GM12878 (cell line): Measurements from ENCODE around the gene NPL. TPM values are rescaled to one million over a fixed set of nuclear protein-coding genes. Genes with fewer than 3 reads are reported as not detected.

Experiments used
- ATAC-seq: fragments of 200-7000 bp; cut with Tn5 transposase; 3 replicates; pipeline ENCODE4 v1.9.1; 2020; ENCODE audit warnings: mild to moderate bottlenecking, moderate library complexity
- BruUV-seq: library from RNA; stranded (reverse); fragments of 400-500 nt; replicated peaks from 2 replicates; lab custom pipeline; 2021; lab: Mats Ljungman, UMichigan
- CTCF ChIA-PET: fragments of 300-600 bp; sonication (Branson Sonifier 250); formaldehyde crosslinking; extraction: SDS; loops from one replicate; lab custom pipeline; 2021; ENCODE audit warnings: inconsistent platforms; lab: Yijun Ruan, JAX
- POLR2A ChIA-PET: fragments of 350-600 bp; formaldehyde crosslinking; extraction: SDS; loops from one replicate; lab custom pipeline; 2021; ENCODE audit warnings: inconsistent platforms; lab: Charles Lee
- RAD21 ChIA-PET: fragments of 300-600 bp; sonication (Branson Sonifier 250); formaldehyde crosslinking; loops from one replicate; lab custom pipeline; 2023; ENCODE audit warnings: antibody characterized with exemption; ENCODE audit not compliant: unreplicated experiment; lab: Charles Lee
- SMC1A ChIA-PET: fragments of 300-600 bp; sonication (Branson Sonifier 250); formaldehyde crosslinking; loops from one replicate; lab custom pipeline; 2023; ENCODE audit not compliant: unreplicated experiment, uncharacterized antibody; lab: Charles Lee
- DNase-seq: peaks from one replicate; pipeline ENCODE4 v3.0.0-alpha.2; 2011; ENCODE audit warnings: low read depth, low spot score
- FAIRE-seq: peaks from 3 replicates; lab custom pipeline; 2011; peaks lifted over from hg19 to GRCh38; lab: Jason Lieb, UNC
- H2AFZ ChIP-seq: 2 replicates; pipeline ENCODE4 v1.6.0; 2011; ENCODE audit warnings: low read depth, low read length, control low read depth; ENCODE audit not compliant: control insufficient read depth
- H3K27ac ChIP-seq: 2 replicates; pipeline ENCODE4 v1.5.1; 2011; ENCODE audit warnings: control low read depth; ENCODE audit not compliant: control insufficient read depth, insufficient read depth
- H3K27me3 ChIP-seq, 2 experiments: replicated peaks in 1 of 2; 2 replicates each; pipeline versions ENCODE4 v1.6.0 to v1.6.1; 2011; ENCODE audit warnings: low read length in 1 of 2; ENCODE audit not compliant: control insufficient read depth in 2 of 2, insufficient read depth in 2 of 2
- H3K36me3 ChIP-seq, 2 experiments: 2 replicates each; pipeline ENCODE4 v1.5.1; 2011; ENCODE audit warnings: low read length in 1 of 2; ENCODE audit not compliant: control insufficient read depth in 2 of 2, insufficient read depth in 2 of 2
- H3K4me1 ChIP-seq: 2 replicates; pipeline ENCODE4 v1.6.1; 2011; ENCODE audit warnings: mild to moderate bottlenecking, low read length, moderate library complexity, mixed read lengths; ENCODE audit not compliant: control insufficient read depth, insufficient read depth
- H3K4me2 ChIP-seq: 2 replicates; pipeline ENCODE4 v1.6.0; 2011; ENCODE audit warnings: control low read depth; ENCODE audit not compliant: control insufficient read depth, insufficient read depth
- H3K4me3 ChIP-seq: fragments of 200-600 bp; sonication (generic); 2 replicates; pipeline ENCODE4 v1.5.1; 2016
- H3K79me2 ChIP-seq: 2 replicates; pipeline ENCODE4 v1.6.0; 2011; ENCODE audit warnings: low read length; ENCODE audit not compliant: control insufficient read depth, insufficient read depth
- H3K9ac ChIP-seq: 2 replicates; pipeline ENCODE4 v1.8.0; 2011; ENCODE audit warnings: low read length, control low read depth, mixed read lengths; ENCODE audit not compliant: control insufficient read depth, insufficient read depth
- H3K9me3 ChIP-seq: replicated peaks from 3 replicates; pipeline ENCODE4 v1.5.1; 2011; ENCODE audit warnings: mild to moderate bottlenecking, low read length; ENCODE audit not compliant: control insufficient read depth, insufficient read depth
- H4K20me1 ChIP-seq: 2 replicates; pipeline ENCODE4 v1.6.0; 2011; ENCODE audit not compliant: control insufficient read depth, insufficient read depth
- BCL11A ChIP-seq: IDR thresholded peaks from 2 replicates; pipeline ENCODE4 v1.6.1; 2011; ENCODE audit warnings: low read depth, low read length
- CHD2 ChIP-seq: IDR thresholded peaks from 2 replicates; pipeline ENCODE4 v1.6.1; 2011; ENCODE audit warnings: low read depth, low read length, improper control_type of control experiment, borderline replicate concordance
- EED ChIP-seq: sonication (generic); IDR thresholded peaks from 2 replicates; pipeline ENCODE4 v1.6.1; 2016; ENCODE audit warnings: antibody characterized with exemption, low read depth
- EP300 ChIP-seq, 2 experiments: fragments of 150-350 bp in 1 of 2; IDR thresholded peaks; 2 replicates each; pipeline ENCODE4 v1.6.1; 2011 to 2012; ENCODE audit warnings: low read depth in 2 of 2, low read length in 2 of 2, borderline replicate concordance in 1 of 2, improper control_type of control experiment in 1 of 2, inconsistent platforms in 1 of 2; ENCODE audit not compliant: control insufficient read depth in 1 of 2
- ETV6 ChIP-seq, 2 experiments: fragments of 450-650 bp in 1 of 2; IDR thresholded peaks in 1 of 2; conservative IDR thresholded peaks in 1 of 2; 2 replicates each; pipeline ENCODE4 v1.6.1; 2014; ENCODE audit warnings: antibody characterized with exemption in 1 of 2, borderline replicate concordance in 1 of 2, low read depth in 1 of 2, mild to moderate bottlenecking in 1 of 2, moderate library complexity in 1 of 2
- FOS ChIP-seq: IDR thresholded peaks from 3 replicates; pipeline ENCODE4 v1.6.1; 2011; ENCODE audit warnings: borderline replicate concordance; ENCODE audit not compliant: insufficient read length; ENCODE audit errors: extremely low read depth
- HDGF ChIP-seq: fragments of 450-650 bp; IDR thresholded peaks from 2 replicates; pipeline ENCODE4 v1.6.1; 2016; ENCODE audit warnings: antibody characterized with exemption
- IKZF1 ChIP-seq: fragments of 450-650 bp; conservative IDR thresholded peaks from 2 replicates; pipeline ENCODE4 v1.6.1; 2017; ENCODE audit warnings: antibody characterized with exemption, mild to moderate bottlenecking
- KLF5 ChIP-seq: fragments of 450-650 bp; IDR thresholded peaks from 2 replicates; pipeline ENCODE4 v1.6.1; 2014; ENCODE audit warnings: mild to moderate bottlenecking; ENCODE audit not compliant: partially characterized antibody
- RFX5 ChIP-seq: IDR thresholded peaks from 2 replicates; pipeline ENCODE4 v1.6.1; 2011; ENCODE audit warnings: low read depth, low read length, improper control_type of control experiment
- SRF ChIP-seq, 2 experiments: IDR thresholded peaks; 2 replicates each; pipeline ENCODE4 v1.6.1; 2011; ENCODE audit warnings: low read depth in 2 of 2, low read length in 2 of 2, mild to moderate bottlenecking in 1 of 2, moderate library complexity in 1 of 2
- STAT3 ChIP-seq: IDR thresholded peaks from 2 replicates; pipeline ENCODE4 v1.6.1; 2011; ENCODE audit warnings: low read depth, low read length, improper control_type of control experiment
- WRNIP1 ChIP-seq: IDR thresholded peaks from 2 replicates; pipeline ENCODE4 v1.6.1; 2011; ENCODE audit warnings: low read depth, low read length, improper control_type of control experiment, borderline replicate concordance
- YY1 ChIP-seq: IDR thresholded peaks from 2 replicates; pipeline ENCODE4 v1.6.1; 2011; ENCODE audit warnings: low read depth, mild to moderate bottlenecking, low read length
- ZNF384 ChIP-seq: IDR thresholded peaks from 2 replicates; pipeline ENCODE4 v1.6.1; 2012; ENCODE audit warnings: low read depth, mild to moderate bottlenecking, low read length, improper control_type of control experiment, borderline replicate concordance
- ZZZ3 ChIP-seq: IDR thresholded peaks from 2 replicates; pipeline ENCODE4 v1.6.1; 2011; ENCODE audit warnings: low read depth; ENCODE audit not compliant: control insufficient read depth, insufficient read length
- WGBS: methylation state at CpG from one replicate; pipeline ENCODE4 v1.1.6; 2016; ENCODE audit warnings: low lambda C conversion rate; ENCODE audit not compliant: insufficient replicate concordance, insufficient coverage; ENCODE audit errors: missing lambda C conversion rate; 5-methylcytosine and 5-hydroxymethylcytosine counted together
- in situ Hi-C: fragments of 300-500 bp; cut with MboI; formaldehyde crosslinking; loops from 9 replicates; pipeline ENCODE4 v1.14.3; 2018; ENCODE audit warnings: mixed read lengths
- intact Hi-C: fragments of 100-400 bp; cut with micrococcal nuclease; formaldehyde crosslinking; loops from one replicate; pipeline ENCODE4 v1.14.2; 2022; ENCODE audit not compliant: unreplicated experiment
- polyA plus RNA-seq, 11 experiments: library from polyadenylated mRNA; depleted of rRNA in 4 of 11; unstranded in 6 of 11; stranded (reverse) in 5 of 11; fragments of >200 nt; fragmentation: Nextera tagmentation in 4 of 11; fragmentation: Illumina TruSeq in 1 of 11; extraction: Ambion mirVana in 4 of 11; extraction: Trizol in 1 of 11; gene quantifications; 1 replicate in 1 of 11; 2 replicates in 10 of 11; pipeline versions ENCODE4 v1.2.1 to v1.2.3, GENCODE V29; 2011 to 2016; ENCODE audit warnings: inconsistent platforms in 2 of 11, missing spikeins in 2 of 11, low read depth in 1 of 11
- total RNA-seq, 4 experiments: library from RNA; depleted of rRNA in 3 of 4; stranded (reverse); fragments of >200 nt in 3 of 4; fragmentation: Illumina TruSeq in 1 of 4; extraction: Trizol in 1 of 4; gene quantifications; 2 replicates each; pipeline versions ENCODE4 v1.2.1 to v1.2.3, GENCODE V29; 2013 to 2021
- TF ChIP-seq, protein P1 (sequence below): fragments of 450-650 bp; IDR thresholded peaks from 2 replicates; pipeline ENCODE4 v1.6.1; 2017; ENCODE audit warnings: mild to moderate bottlenecking, low read depth, inconsistent platforms; ENCODE audit not compliant: poor library complexity, severe bottlenecking
- TF ChIP-seq, protein P2 (sequence below): IDR thresholded peaks from 2 replicates; pipeline ENCODE4 v1.6.1; 2012; ENCODE audit warnings: low read length, inconsistent platforms

NPL gene
- total and polyA plus RNA-seq, 10 of the 15 experiments (the other 5 are each of a cell fraction or from before 2014, with no cell fraction given), result 5.3 to 19.2 (median 10.0) TPM

- H2AFZ ChIP-seq, result peak within 1 kb of the TSS; percentile 85
- peaks cover 52% of the 10 kb centered on the region for H3K79me2 ChIP-seq
- H4K20me1 ChIP-seq, result peaks cover 16% of the 10 kb centered on the region
- in situ Hi-C loops (no loop called here), intact Hi-C loops (loop anchor here (5.0 kb wide), 2 partner anchors 47 to 237 kb away; partner anchors contain the start of gene RGS16)
- peak within 1 kb of the TSS; percentile 91 for H3K4me3 ChIP-seq
- RAD21 ChIA-PET, result interaction anchor here (1.0 to 1.9 kb wide), 5 partner anchors 10 to 232 kb away, joined by 3 to 7 read pairs (median 3); partner anchors contain the start of gene NPL
- H3K36me3 ChIP-seq, result peaks cover 2 to 3% of the 10 kb centered on the region in 2 experiments
- under 1% methylated on average over 77 of the region's 92 CpGs for WGBS
- no peaks in the 10 kb centered on the region for H3K9me3 ChIP-seq
- peak within 1 kb of the TSS; percentile 92 for H3K4me2 ChIP-seq
- CTCF ChIA-PET, result interaction anchor here (1.0 to 2.6 kb wide), 4 partner anchors 49 to 391 kb away, joined by 3 to 14 read pairs (median 4); no protein-coding TSS in a partner anchor
- POLR2A ChIA-PET, result interaction anchor here (0.6 to 2.1 kb wide), 7 partner anchors 10 to 1893 kb away, joined by 3 to 15 read pairs (median 4); no protein-coding TSS in a partner anchor
- H3K27me3 ChIP-seq, result no peaks in the 10 kb centered on the region
- ATAC-seq, result peak; percentile 89
- TSS peak; percentile 66 for BruUV-seq
- peak within 1 kb of the TSS; percentile 82 for H3K9ac ChIP-seq
- no peaks in the 10 kb centered on the region for H3K4me1 ChIP-seq
- peak within 1 kb of the TSS; percentile 81 for H3K27ac ChIP-seq
- DNase-seq, result peak; percentile 60
- SMC1A ChIA-PET, result interaction anchor here (0.8 to 2.9 kb wide), 5 partner anchors 9 to 49 kb away, joined by 3 to 19 read pairs (median 6); partner anchors contain the start of gene NPL
- FAIRE-seq, result peak; percentile 77
- TF ChIP-seq, protein P1, sequence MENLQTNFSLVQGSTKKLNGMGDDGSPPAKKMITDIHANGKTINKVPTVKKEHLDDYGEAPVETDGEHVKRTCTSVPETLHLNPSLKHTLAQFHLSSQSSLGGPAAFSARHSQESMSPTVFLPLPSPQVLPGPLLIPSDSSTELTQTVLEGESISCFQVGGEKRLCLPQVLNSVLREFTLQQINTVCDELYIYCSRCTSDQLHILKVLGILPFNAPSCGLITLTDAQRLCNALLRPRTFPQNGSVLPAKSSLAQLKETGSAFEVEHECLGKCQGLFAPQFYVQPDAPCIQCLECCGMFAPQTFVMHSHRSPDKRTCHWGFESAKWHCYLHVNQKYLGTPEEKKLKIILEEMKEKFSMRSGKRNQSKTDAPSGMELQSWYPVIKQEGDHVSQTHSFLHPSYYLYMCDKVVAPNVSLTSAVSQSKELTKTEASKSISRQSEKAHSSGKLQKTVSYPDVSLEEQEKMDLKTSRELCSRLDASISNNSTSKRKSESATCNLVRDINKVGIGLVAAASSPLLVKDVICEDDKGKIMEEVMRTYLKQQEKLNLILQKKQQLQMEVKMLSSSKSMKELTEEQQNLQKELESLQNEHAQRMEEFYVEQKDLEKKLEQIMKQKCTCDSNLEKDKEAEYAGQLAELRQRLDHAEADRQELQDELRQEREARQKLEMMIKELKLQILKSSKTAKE, result no peak
- TF ChIP-seq BCL11A, result no peak
- TF ChIP-seq HDGF, result peak; percentile 63; the same call in 1 of the 2 replicates
- no peak for TF ChIP-seq STAT3
- no peak for TF ChIP-seq FOS
- no peak for TF ChIP-seq ETV6 (conservative IDR thresholded peaks at IDR 0.05 in 1 of 2, IDR thresholded peaks at IDR 0.05 in 1 of 2; ENCODE audit: borderline replicate concordance in 1 of 2, low read depth in 1 of 2)
- peak; percentile 65 for TF ChIP-seq CHD2
- no peak for TF ChIP-seq ZZZ3
- TF ChIP-seq WRNIP1, result no peak
- peak; percentile 55 to 63; a peak in 2 of 4 replicates for TF ChIP-seq SRF (IDR thresholded peaks at IDR 0.05; ENCODE audit: low read depth in 2 of 2, low read length in 2 of 2)
- TF ChIP-seq, protein P2, sequence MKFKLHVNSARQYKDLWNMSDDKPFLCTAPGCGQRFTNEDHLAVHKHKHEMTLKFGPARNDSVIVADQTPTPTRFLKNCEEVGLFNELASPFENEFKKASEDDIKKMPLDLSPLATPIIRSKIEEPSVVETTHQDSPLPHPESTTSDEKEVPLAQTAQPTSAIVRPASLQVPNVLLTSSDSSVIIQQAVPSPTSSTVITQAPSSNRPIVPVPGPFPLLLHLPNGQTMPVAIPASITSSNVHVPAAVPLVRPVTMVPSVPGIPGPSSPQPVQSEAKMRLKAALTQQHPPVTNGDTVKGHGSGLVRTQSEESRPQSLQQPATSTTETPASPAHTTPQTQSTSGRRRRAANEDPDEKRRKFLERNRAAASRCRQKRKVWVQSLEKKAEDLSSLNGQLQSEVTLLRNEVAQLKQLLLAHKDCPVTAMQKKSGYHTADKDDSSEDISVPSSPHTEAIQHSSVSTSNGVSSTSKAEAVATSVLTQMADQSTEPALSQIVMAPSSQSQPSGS, result no peak
- TF ChIP-seq ZNF384, result no peak
- TF ChIP-seq EED, result no peak
- peak; percentile 29; the same call in 1 of the 2 replicates for TF ChIP-seq RFX5
- TF ChIP-seq YY1, result peak; percentile 93
- TF ChIP-seq IKZF1, result peak; percentile 84
- TF ChIP-seq KLF5, result no peak
- no peak for TF ChIP-seq EP300 (IDR thresholded peaks at IDR 0.05; ENCODE audit: borderline replicate concordance in 1 of 2, control insufficient read depth in 1 of 2, low read depth in 2 of 2, low read length in 2 of 2)
Observed at GRCh38 chr1:182839209-182840066, 49.9 kb downstream of the NPL start, which contains the start of gene DHX9. Gene DHX9, plus strand, starts transcription at chr1:182839347. Its CDS starts 3,220 bp downstream, at chr1:182842567.
